ACHN (cell line): Measurements from ENCODE around the gene PCCA.
"Not testable (repeated sequence)": the region's sequence is repeated elsewhere in the genome, so short reads cannot be mapped to it uniquely, and the experiment has no call there.

Experiments
- DNase-seq: peaks from one replicate; pipeline ENCODE4 v3.0.0-alpha.2; 2015
- in situ Hi-C: cut with HindIII; loops from 2 replicates; pipeline ENCODE4 v1.10.0; 2017; ENCODE audit warnings: low sequenced_read_pairs, low pct_ligation_motif_present, low pct_unique_long_range_greater_than_20kb

Gene PCCA

GRCh38 chr13:100517728-100518127 lies 428.8 kb downstream of the PCCA start:
- in situ Hi-C loops, result no loop called here
- no peak for DNase-seq

GRCh38 chr13:100518394-100519062 lies 429.6 kb downstream of the PCCA start:
- DNase-seq, result no peak
- in situ Hi-C loops, result no loop called here

- in situ Hi-C loops, result no loop called here
- DNase-seq, result no peak
Measured at GRCh38 chr13:100519626-100520025, 430.7 kb downstream of the PCCA start.

- DNase-seq, result no peak
- in situ Hi-C loops, result no loop called here
Measured at GRCh38 chr13:100520936-100521850, 432.3 kb downstream of the PCCA start.

- in situ Hi-C loops, result no loop called here
Measured at GRCh38 chr13:100521851-100522617, 433.1 kb downstream of the PCCA start.

GRCh38 chr13:100522618-100523309 lies 433.9 kb downstream of the PCCA start:
- no peak for DNase-seq
- in situ Hi-C loops, result no loop called here

More at GRCh38 chr13:100521851-100522617, 433.1 kb downstream of the PCCA start:
- no peak for DNase-seq

- in situ Hi-C loops, result no loop called here
- DNase-seq, result no peak
Measured at GRCh38 chr13:100523411-100523810, 434.5 kb downstream of the PCCA start.

GRCh38 chr13:100523981-100524386 lies 435.1 kb downstream of the PCCA start:
- no peak for DNase-seq
- in situ Hi-C loops, result no loop called here

- in situ Hi-C loops, DNase-seq: not testable (repeated sequence)
Measured at GRCh38 chr13:100524688-100525087, 435.8 kb downstream of the PCCA start.

- no peak for DNase-seq
- in situ Hi-C loops, result no loop called here
Measured at GRCh38 chr13:100525453-100526317, 436.8 kb downstream of the PCCA start.

- in situ Hi-C loops, result no loop called here
- DNase-seq, result no peak
Measured at GRCh38 chr13:100526318-100527000, 437.6 kb downstream of the PCCA start.

GRCh38 chr13:100527644-100528043 lies 438.8 kb downstream of the PCCA start:
- in situ Hi-C loops, result no loop called here
- DNase-seq, result no peak

GRCh38 chr13:100528353-100528752 lies 439.5 kb downstream of the PCCA start:
- no peak for DNase-seq
- in situ Hi-C loops, result no loop called here

- DNase-seq, result no peak
- in situ Hi-C loops, result no loop called here
Measured at GRCh38 chr13:100528820-100529219, 439.9 kb downstream of the PCCA start.

- in situ Hi-C loops, result no loop called here
- DNase-seq, result no peak
Measured at GRCh38 chr13:100529666-100530377, 440.9 kb downstream of the PCCA start.

GRCh38 chr13:100530671-100531213 lies 441.8 kb downstream of the PCCA start:
- in situ Hi-C loops, result no loop called here
- DNase-seq, result no peak
